ENCODE results near the gene MELTF.

Gene MELTF

DNA sequence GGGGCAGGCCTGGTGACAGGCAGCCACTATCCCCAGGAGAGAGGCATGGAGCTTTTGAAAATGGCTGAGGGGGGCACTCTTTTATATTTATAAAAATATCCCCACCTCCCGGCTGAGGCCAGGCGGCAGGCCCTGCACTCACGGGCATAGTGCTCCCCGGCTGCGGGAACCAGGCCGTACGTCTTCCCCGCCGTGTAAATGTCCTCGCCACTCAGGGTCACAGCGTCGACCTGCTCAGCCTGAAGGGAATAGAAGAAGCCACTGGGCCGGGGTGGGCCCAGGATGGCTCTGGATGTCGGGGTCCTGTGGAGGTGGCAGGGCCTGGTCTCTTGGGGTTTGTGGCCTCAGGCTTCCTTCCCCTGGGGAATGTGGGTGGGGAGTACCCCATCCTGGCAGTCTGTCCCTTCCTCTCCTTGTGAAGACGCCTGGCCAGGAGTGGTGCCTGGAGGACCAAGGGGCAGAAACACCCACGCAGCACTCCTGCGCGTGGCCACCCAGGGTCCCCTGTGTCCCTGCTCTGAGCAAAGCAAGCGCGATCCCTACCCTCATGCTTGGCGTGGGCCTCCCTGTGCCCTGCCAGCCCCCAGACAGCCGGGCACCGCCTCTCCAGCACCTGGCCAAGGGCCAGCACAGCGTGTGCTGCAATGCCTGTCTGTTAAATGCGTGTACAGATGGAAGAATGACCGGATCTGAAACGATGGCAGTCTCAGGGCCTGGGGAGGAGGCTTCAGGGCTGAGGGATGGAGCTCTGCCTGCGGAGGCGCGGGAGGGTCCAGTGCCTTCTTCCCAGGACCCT, 18.9 kb downstream of the MELTF start:
- DNase-seq (ENCODE audit: low spot score): no peak

DNA sequence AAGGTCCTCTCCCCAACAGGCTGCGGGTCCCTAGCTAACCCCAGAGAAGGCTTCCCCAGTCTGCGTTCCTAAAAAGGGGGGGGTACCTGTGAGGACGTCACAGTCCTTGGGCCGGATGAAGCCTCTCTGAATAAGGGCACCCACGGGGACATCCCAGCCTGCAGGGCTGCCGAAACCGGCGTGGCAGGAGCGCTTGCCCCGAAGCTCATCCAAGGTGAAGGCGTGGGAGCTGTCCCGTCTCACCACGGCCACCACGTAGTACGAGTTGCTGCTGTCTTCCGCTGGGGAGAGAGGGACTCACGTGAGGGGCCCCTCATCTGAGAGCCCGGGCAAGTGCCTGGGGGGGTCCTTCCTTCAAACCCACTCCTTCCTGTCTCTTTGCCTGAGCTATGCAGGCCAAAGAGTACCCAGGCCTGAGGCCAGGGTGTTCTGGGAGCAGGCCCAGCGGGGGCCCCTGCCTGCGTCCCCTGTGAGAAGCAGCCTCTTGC, 20.0 kb downstream of the MELTF start:
- no peak for DNase-seq (ENCODE audit: low spot score)

DNA sequence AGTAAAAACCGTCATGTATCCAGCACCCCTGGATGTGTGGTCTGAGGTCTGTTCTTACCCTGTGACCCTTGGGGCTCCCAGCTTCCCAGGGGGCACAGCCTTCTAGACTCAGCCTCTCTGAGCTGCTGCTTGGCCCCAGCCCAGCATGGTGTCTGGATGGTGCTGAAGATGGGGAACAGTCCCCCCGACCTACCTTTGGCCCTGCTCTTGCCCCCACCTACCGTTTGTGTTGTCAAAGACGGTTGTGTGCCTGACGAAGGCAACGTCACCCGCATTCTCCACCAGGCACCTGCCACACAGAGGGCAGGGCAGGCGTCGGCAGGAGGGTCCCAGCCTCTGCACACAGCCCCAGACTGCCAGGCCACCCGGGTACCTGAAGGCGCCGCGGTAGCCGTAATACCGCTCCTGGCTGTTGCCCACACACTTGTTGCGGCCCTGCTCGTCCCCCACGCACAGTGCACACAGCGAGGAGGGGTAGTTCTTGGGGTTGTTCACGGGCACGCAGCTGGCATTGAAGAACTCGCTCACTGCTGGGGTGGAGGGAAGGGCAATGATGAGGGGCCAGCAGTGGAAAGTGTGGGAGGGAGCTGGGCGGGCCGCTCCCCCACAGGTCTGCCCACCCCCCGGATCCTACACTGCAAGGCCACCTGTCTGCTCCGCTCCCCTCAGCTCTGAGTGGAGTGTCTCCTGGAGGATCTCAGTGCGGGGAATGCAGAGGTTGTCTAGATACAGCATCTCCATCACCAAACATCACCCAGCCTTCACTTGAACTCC, 21.0 kb downstream of the MELTF start:
- no peak for DNase-seq (ENCODE audit: low spot score)

DNA sequence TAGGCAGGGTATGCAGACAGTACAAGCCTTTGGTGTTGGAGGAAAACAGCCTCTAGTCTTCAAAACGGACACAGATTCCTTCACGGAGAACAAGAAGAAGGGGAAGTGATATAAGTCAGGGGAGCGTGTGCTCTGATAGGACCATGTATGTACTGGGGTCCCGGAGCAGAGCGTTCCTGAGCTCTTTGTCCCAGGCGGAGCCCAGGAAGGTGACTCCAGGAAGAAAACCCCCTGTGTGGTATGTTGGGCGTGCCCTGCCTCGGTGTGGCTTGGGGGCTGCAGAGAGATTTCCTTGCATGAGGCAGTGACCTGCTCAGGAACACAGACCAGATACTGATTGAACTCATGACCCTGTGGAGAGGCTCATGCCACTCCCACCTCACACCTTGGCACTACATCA, 21.7 kb downstream of the MELTF start:
- no peak for DNase-seq (ENCODE audit: low spot score)

DNA sequence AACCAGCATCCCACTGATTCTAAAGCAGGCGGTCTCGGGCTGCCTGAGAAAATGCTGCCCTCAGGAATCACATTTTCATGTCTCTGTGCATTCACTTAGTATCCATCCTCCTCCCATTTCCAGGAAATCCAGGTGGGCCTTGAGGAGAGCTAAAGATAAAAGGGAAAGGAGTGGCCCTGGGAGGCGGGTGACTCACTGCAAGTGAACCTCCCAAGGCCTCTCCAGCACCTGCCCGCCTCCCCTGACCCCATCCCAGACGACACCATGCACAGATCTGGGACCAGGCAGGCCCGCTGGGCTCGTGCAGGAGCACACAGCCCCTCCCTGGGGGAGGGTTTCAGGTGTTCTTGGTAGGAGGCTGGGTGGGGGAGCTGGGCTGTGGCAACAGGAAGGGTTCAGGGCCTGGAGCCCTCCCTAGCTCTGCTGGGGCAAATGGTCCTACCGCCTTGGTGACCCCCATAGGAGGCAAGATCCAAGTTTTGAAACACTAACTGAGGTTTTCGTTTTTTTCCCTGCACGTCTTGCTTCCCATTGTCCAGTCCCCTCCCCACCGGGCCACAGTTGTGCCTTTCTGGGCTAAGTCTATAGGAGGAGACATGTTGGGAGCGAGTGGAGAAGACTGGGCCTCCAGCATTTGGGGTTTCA, 22.2 kb downstream of the MELTF start:
- DNase-seq (ENCODE audit: low spot score): no peak

DNA sequence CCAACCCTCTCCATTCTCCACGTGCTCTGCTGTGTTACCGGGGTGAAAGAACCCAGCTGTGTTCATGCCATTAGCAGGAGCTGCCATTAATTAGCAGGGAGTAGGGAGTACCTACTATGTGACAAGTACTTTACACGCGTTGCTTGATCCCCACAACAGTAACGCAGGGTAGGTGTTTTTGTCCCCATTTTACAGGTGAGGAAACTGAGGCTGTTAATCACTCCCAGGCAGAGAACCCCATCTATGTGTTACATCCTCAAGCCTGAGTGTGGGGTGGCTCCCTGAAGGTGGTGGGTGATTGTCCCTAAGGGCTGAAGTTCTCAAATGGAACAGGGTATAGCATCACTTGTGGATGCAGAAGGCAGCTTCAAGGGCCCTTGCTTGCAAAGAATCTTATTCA, 22.8 kb downstream of the MELTF start:
- no peak for DNase-seq (ENCODE audit: low spot score)

DNA sequence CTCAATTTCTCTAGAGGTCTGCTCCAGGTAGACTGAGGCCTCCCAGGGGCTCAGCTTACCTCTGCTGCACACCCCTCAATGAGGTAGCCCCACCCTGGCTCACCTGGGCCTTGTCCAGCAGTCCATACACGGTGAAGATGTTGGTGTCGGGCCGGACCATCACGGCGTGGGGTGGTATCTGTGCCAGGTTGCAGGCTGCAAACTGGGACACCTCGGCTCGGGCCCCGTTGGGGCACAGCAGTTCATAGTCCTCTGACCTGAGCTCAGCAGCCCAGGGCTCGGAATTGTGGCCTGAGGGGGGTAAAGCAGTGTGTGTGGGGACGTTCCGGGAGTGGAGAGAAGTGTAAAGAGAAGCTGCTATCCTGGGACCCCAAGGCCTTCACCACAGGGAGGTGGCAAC, 23.2 kb downstream of the MELTF start:
- DNase-seq (ENCODE audit: low spot score): no peak

DNA sequence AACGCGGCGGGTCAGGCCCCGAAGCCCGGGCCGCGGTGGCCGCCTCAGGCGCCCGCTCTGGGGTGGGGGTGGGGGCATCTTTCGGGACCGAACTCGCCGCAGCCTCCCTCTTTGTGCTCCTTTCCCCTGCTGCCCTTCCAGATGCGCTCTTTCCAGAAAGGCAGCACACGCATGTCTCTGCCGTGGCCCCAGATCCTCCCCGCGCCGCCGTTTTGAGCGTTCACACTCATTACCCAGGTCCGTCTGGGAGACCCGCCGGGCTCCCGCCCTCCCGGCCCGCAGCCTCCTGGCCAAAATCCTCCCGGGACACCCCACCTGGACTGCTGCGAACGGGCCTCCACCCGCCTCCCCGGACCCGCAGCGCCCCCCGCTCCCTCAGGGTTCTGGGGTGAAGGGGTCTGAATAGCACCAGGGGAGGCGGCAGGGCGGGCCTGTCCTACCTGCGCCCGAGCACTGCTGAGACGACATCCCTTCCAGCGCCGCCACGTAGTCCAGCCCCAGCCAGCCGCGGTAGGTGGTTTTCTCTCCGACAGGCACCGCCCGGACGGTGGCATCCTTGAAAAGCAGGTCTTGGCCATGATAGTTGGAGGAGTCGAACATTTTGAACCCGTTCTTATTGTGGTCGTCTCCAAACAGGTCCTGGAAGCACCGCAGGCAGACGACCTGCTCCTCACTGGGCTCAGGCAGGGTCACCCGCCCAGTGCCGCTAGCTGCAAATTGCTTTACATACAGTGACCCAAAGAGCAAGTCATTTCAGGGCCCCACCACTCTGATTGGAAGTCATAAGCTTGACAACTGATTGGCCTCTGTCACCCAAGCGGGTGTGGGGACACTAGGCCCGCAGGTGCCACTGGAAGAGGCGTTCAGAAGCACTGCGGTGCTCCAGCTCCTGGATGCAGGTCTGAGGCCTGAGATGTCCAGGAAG, 25.9 kb downstream of the MELTF start:
- peak; percentile 69 for DNase-seq (ENCODE audit: low spot score)

DNA sequence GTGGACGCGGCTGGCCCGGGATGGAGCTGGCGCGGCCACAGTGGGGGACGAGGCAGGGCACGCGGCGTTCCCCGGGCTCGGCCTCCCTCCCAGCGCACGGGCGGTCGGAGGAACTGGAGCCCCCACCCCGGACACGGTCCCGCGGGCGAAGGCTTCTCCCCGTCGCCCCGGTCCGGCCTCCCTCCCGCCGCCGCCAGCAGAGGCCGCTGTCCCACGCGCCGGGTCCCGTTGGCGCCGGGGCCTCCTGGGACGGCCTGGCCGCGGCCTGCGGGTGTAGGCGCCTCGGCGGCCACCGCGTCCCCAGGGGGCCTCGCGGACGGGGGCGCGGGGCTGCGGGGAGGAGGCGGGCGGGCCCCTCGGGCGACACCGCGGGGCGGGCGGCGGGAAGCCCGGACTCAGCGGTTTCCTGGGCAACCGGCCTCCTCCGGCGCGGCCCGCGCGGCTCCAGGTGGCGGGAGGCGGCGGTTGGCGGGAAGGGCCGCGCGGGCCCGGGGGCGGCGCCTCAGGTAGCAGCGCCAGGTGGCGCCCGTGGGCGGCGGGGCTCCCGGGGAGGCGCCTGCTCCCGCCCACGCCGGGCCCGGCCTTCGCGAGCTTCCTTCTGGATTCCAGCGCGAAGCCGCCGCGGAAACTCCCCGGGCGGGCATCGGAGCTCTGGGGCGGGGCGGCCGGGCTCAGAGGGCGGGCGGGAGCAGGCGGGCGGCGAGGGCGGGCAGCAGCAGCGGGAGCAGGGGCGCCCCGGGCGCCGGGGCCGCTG, 26.7 kb downstream of the MELTF start:
- DNase-seq (ENCODE audit: low spot score): peak; percentile 82

DNA sequence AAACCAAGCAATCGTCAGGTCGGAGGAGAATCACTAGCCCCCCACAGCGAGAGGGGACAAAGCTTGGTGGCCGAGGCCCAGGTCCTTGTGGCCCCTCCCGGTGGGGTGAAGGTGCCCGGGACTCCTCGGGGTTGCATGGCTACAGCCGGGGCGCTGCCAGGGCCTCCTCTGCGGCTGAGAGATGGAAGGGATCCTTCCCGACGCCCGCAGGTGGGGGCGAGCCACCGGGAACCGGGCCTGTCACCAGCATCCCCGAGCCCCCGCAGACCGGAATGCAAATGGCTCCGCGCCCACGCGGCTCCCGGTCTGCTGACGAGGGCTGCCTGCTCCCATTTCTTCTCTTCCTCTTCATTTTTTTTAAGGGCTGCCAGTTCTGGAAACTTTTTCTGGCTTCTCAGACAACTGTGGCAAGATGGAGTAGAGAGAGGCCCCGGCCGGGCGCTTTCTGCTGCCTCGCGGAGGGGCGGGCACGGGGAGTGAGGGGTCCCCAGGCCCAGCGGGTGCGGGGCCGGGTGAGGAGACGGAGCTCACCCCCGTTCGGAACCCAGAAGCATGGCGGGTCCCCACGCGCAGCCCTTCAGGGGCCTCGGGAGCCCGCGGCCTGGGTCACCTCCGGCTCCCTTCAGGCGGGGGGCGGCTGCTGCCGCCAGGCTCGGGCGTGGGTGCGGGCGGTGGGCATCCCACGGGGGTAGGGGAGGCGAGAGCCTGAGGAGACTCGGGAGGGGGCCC, 27.5 kb downstream of the MELTF start:
- DNase-seq (ENCODE audit: low spot score): peak; percentile 76

DNA sequence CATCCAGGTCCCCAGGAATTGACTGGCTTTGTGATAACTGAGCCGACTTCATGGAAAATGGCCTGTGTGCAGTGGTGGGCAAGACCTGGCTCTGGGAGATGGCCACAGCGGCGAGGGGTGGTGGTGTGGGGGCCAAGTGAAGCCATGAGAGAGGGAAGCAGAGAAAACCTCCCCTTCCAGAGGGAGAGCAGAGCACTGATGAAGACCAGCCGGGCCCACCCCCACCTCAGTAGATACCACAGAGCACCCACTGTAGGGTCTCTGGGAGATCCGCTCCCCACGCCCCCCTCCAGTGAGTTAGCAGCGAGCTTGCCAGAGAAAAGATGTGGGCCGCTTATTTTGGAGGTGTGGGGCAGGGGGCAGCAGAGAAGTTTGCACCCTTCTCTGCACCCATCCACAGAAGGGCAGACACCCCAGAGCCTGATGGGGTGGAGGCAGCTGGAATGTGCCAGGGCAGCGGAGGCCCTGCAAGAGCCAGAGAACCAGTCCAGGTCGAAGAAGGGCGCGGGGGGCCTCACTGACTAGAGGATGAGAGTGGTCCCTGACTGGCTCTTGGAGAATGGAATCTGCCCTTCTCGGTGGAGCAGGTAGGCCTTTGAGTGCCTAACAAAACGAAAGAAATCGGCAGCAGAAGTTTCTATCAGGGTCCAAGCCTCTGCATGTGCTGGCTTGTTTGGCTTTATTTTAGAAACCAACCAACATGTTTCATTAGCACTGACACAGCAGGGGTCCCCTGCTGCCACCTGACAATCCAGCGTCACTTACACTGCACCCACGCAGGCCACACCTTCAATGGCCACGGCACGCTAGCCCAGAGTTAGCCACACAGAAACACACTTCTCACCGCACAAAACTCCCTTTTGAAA, 28.3 kb downstream of the MELTF start:
- DNase-seq (ENCODE audit: low spot score): peak; percentile 59

DNA sequence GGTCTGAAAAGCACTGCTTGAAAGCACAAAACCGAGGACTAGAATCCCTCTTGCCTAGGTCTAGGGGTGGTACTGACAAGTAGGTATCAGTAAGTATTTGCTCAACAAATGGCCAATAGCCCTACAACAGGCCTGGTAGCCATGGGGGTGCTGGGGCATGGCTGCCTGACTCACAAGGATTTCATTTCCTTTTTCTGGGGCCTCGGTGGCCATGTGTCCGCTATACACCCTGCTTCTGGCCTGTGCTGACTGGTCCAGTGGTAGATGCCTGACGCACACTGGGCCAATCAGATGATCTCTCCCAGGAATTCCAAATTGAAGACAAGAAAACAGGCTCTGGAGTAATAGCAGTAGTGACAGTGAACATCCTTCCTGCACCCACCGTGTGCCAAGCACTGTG, 29.4 kb downstream of the MELTF start:
- peak; percentile 36 for DNase-seq (ENCODE audit: low spot score)

DNA sequence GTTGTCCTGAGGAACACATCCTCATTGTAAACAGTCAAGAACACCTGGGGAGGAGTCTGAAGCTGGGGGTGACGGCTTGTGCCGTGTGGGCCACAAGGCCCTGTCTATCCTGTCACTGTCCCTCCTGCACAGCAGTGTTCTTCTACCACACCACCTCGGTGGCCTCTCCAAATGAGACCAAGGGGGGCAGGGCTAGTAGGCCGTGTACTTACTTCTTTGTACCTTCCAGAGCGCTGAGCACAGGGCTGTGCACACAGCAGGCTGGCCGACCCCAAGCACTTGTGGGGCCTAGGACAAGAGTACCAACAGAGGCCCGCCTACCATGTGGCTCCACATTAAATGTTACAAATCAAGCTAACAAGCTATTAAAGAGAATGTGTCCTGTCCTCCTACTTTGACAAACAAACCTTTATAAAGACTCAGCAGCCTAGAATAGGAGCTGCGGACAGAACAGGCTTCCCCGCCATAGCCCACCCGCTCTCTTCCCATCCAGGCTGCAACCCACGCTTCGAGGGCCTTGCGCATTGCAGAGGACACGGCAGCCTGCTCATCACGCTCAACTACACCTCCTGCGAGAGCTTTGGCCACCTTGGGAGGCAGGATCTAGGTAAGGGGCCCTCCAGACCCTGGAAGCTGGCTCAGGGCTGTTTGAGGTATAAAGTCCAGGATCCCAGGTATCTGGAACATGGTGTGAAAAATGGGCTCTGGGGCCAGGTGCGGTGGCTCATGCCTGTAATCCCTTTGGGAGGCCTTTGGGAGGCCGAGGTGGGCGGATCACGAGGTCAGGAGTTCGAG, 30.5 kb downstream of the MELTF start:
- peak; percentile 44 for DNase-seq (ENCODE audit: low spot score)

DNA sequence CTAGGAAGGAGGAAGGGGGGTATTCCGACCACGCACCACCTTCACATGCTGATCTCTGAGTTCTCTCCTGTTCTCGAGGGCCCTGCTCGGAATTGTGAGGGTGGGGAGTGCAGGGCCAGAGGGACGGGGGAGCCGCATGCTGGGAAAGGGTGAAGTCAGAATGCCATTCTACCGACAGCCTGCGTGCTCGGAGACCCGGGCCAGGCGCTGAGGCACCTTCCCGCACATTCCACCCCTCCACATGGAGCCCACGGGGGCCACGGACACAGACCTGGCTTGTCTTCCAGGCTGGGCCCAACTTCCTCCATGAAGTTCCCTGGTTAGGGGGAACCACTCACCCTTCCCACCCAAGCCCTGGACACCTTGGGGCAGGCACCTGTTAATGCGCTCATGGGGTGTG, 32.3 kb downstream of the MELTF start:
- peak; percentile 60 for DNase-seq (ENCODE audit: low spot score)

DNA sequence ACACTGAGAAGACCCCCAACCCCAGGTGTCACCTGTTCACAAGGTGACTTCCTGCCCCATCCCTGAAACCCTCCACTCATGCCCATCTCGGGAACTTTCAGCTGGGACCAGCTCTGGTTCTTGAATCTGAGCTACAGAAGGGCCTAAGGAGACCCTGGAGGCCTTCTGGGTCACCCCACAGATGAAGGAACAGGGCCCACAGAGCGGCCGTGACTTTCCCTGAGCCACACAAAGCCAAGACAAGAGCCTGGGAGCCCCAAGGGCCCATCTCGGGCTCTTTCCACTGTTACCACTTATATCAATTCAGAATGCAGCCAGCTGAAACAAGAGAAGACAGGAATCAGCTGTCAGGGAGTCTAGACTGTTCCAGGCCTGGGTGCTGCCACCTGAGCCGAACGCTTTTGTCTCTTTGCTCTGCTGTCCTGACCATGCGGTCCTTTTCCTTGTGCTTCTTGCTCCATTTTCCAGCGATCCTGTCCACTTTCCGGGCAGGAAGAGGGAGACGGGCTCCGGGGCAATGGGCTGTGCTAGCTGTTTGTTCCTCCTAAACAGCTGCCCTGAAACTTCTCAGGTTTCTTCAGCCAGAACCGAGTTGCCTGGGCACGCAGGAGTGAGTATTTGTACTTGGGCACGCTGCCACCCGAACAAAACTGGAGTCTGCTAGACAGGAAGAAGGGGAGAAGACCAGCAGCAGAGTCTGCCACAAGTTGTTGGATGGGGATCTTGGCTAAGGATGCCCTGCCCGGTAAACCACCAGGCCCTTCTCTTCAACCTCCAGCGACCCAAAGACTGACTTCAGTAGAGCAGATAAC, 33.0 kb downstream of the MELTF start:
- peak; percentile 57 for DNase-seq (ENCODE audit: low spot score)

DNA sequence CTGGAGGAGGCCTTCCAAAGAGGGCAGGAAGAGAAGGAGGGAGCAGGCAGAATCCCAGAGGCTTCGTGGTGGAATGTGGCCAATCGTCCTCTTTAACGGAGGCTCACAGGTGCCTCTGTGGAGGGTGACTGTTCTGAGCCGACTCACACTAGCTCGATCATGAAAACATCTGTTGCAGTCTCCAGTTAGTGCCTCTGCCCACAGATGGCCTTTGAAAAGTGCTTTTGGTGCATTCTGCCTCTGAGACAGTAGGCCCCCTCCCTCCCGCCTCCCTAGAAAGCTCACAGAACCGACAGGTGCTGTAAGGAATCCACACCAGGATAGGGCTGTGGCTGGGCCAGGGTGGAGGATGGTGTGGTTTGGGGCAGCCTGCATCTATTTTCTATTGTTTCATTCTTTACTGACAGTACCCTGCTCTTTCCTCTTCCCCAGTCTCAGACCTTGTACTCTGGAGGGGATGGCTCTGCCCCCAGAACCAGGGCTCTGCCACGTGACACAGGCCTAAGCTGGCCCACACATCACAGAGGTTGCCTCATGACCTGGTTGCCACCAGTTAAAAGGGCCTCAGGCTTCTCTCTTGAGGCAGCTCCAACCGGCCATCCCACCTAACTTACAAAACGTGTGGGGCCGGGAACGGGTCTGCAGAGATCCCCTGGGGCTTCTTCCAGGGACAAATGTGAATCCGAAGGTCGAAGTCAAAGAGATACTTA, 33.8 kb downstream of the MELTF start:
- DNase-seq (ENCODE audit: low spot score): peak; percentile 53

DNA sequence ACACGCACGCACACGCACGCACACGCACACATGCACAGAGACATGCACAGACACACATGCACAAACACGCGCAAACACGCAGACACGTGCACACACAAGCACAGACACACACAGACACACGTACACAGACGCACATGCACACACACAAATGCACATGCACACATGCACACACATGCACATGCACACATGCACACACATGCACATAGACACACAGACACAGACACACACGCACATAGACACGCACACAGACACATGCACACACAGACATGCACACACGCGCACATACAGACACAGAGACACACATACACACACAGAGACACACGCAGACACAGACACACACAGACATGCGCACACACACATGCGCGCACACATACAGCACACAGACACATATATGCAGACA, 34.6 kb downstream of the MELTF start:
- DNase-seq (ENCODE audit: low spot score): peak; percentile 22

Measured in left forelimb (tissue), 1 donor.